H1 (cell line): ENCODE measurements around the gene MRPL11. TPM values are rescaled to one million over a fixed set of nuclear protein-coding genes. Genes with fewer than 3 reads are reported as not detected.

ENCODE experiments used
- CTCF ChIA-PET: fragments of 300-600 bp; sonication (Branson Sonifier 250); formaldehyde crosslinking; loops from one replicate; lab custom pipeline; 2021; ENCODE audit not compliant: partially characterized antibody; lab: Charles Lee
- POLR2A ChIA-PET: fragments of 300-600 bp; sonication (Branson Sonifier 250); formaldehyde crosslinking; loops from one replicate; lab custom pipeline; 2021; ENCODE audit warnings: inconsistent platforms; ENCODE audit not compliant: partially characterized antibody; lab: Charles Lee
- DNase-seq, 2 experiments: peaks; one replicate each; pipeline versions ENCODE4 v3.0.0 to v3.0.0-alpha.2; 2010 to 2022; ENCODE audit warnings: low spot score in 2 of 2, low read depth in 1 of 2, mixed read lengths in 1 of 2
- FAIRE-seq: peaks from 2 replicates; lab custom pipeline; 2011; peaks lifted over from hg19 to GRCh38; lab: Jason Lieb, UNC
- H2AFZ ChIP-seq: 2 replicates; pipeline ENCODE4 v1.8.1; 2012; ENCODE audit warnings: low read length, inconsistent platforms
- H2AK5ac ChIP-seq: 2 replicates; pipeline ENCODE4 v1.6.1; 2013; ENCODE audit warnings: low read depth, low read length
- H2BK120ac ChIP-seq: replicated peaks from 2 replicates; pipeline ENCODE3; 2013; ENCODE audit warnings: low read depth, low read length, inconsistent platforms
- H2BK12ac ChIP-seq: 2 replicates; pipeline ENCODE4 v1.6.1; 2013; ENCODE audit warnings: low read depth, low read length
- H2BK15ac ChIP-seq: 2 replicates; pipeline ENCODE4 v1.6.1; 2013; ENCODE audit warnings: low read length
- H2BK20ac ChIP-seq: 2 replicates; pipeline ENCODE4 v1.6.1; 2013; ENCODE audit warnings: low read length
- H2BK5ac ChIP-seq: 2 replicates; pipeline ENCODE4 v1.6.1; 2013; ENCODE audit warnings: low read depth, low read length
- H3K14ac ChIP-seq: 2 replicates; pipeline ENCODE4 v1.6.1; 2013; ENCODE audit warnings: inconsistent platforms; ENCODE audit not compliant: insufficient read length
- H3K18ac ChIP-seq: 2 replicates; pipeline ENCODE4 v1.6.1; 2013; ENCODE audit warnings: low read length; ENCODE audit errors: extremely low read depth
- H3K23ac ChIP-seq: 2 replicates; pipeline ENCODE4 v1.6.1; 2013; ENCODE audit warnings: inconsistent platforms; ENCODE audit not compliant: insufficient read length
- H3K23me2 ChIP-seq: 2 replicates; pipeline ENCODE4 v1.6.1; 2013; ENCODE audit warnings: low read depth, low read length
- H3K27ac ChIP-seq: 2 replicates; pipeline ENCODE4 v1.6.1; 2011; ENCODE audit warnings: low read depth, low read length, inconsistent platforms
- H3K27me3 ChIP-seq, 4 experiments: replicated peaks in 1 of 4; 1 replicate in 1 of 4; 2 replicates in 3 of 4; pipeline versions ENCODE4 v1.6.1 to v1.8.1; 2011 to 2013; ENCODE audit warnings: low read length in 3 of 4, mild to moderate bottlenecking in 3 of 4, inconsistent platforms in 2 of 4, mixed read lengths in 2 of 4, moderate library complexity in 1 of 4; ENCODE audit not compliant: control insufficient read depth in 3 of 4, insufficient read depth in 3 of 4; ENCODE audit errors: extremely low read depth in 1 of 4
- H3K36me3 ChIP-seq, 4 experiments: 2 replicates each; pipeline versions ENCODE4 v1.6.1 to v1.8.1; 2011 to 2013; ENCODE audit warnings: mild to moderate bottlenecking in 4 of 4, low read length in 3 of 4, moderate library complexity in 2 of 4, control low read depth in 1 of 4, inconsistent platforms in 1 of 4; ENCODE audit not compliant: insufficient read depth in 4 of 4, control insufficient read depth in 2 of 4
- H3K4ac ChIP-seq: replicated peaks from 2 replicates; pipeline ENCODE3; 2013; ENCODE audit warnings: low read length, low read depth, mixed read lengths, inconsistent platforms; ENCODE audit not compliant: insufficient read length
- H3K4me1 ChIP-seq, 4 experiments: replicated peaks in 1 of 4; 1 replicate in 1 of 4; 2 replicates in 3 of 4; pipeline versions ENCODE4 v1.6.1 to v1.8.1; 2011 to 2013; ENCODE audit warnings: low read length in 3 of 4, inconsistent platforms in 2 of 4, mixed read lengths in 1 of 4; ENCODE audit not compliant: insufficient read depth in 4 of 4, control insufficient read depth in 3 of 4
- H3K4me2 ChIP-seq, 2 experiments: 2 replicates each; pipeline versions ENCODE4 v1.6.1 to v1.8.1; 2011 to 2013; ENCODE audit warnings: low read depth in 2 of 2, low read length in 2 of 2, control low read depth in 1 of 2, inconsistent platforms in 1 of 2, mild to moderate bottlenecking in 1 of 2; ENCODE audit not compliant: insufficient read depth in 1 of 2
- H3K4me3 ChIP-seq, 4 experiments: fragments of 200-600, 300-600 bp in 1 of 4; sonication (generic), shearing (Covaris generic), sonication (Bioruptor Twin) in 1 of 4; 2 replicates each; pipeline versions ENCODE4 v1.5.1 to v1.8.1; 2011 to 2016; ENCODE audit warnings: low read length in 4 of 4, low read depth in 3 of 4, control low read depth in 2 of 4, inconsistent platforms in 2 of 4, mild to moderate bottlenecking in 2 of 4, mixed read lengths in 1 of 4, moderate library complexity in 1 of 4; ENCODE audit not compliant: insufficient read depth in 2 of 4; ENCODE audit errors: extremely low read depth in 1 of 4
- H3K56ac ChIP-seq: replicated peaks from 2 replicates; pipeline ENCODE3; 2013; ENCODE audit warnings: low read depth, mild to moderate bottlenecking, mixed read lengths, low read length, inconsistent platforms; ENCODE audit not compliant: insufficient read length
- H3K79me1 ChIP-seq: 2 replicates; pipeline ENCODE4 v1.6.1; 2013; ENCODE audit warnings: low read depth, low read length, control low read depth
- H3K79me2 ChIP-seq, 2 experiments: 2 replicates each; pipeline versions ENCODE4 v1.6.1 to v1.8.1; 2012 to 2013; ENCODE audit warnings: low read length in 2 of 2, mild to moderate bottlenecking in 2 of 2, inconsistent platforms in 1 of 2; ENCODE audit not compliant: insufficient read depth in 2 of 2, control insufficient read depth in 1 of 2
- H3K9ac ChIP-seq, 4 experiments: replicated peaks in 1 of 4; 1 replicate in 1 of 4; 2 replicates in 3 of 4; pipeline versions ENCODE4 v1.6.1 to v1.8.1; 2011 to 2013; ENCODE audit warnings: low read depth in 3 of 4, low read length in 3 of 4, control low read depth in 2 of 4, mild to moderate bottlenecking in 2 of 4, moderate library complexity in 2 of 4, inconsistent platforms in 1 of 4; ENCODE audit errors: extremely low read depth in 1 of 4
- H3K9me3 ChIP-seq, 2 experiments: 2 replicates each; pipeline versions ENCODE4 v1.6.1 to v1.8.1; 2012 to 2013; ENCODE audit warnings: mild to moderate bottlenecking in 2 of 2, moderate library complexity in 2 of 2, control low read depth in 1 of 2, inconsistent platforms in 1 of 2, low read depth in 1 of 2, low read length in 1 of 2, mixed read lengths in 1 of 2; ENCODE audit not compliant: insufficient read depth in 2 of 2
- H4K20me1 ChIP-seq, 2 experiments: replicated peaks in 1 of 2; 2 replicates each; pipeline versions ENCODE3 to v1.8.1; 2011 to 2013; ENCODE audit warnings: inconsistent platforms in 2 of 2, low read length in 2 of 2, mild to moderate bottlenecking in 1 of 2; ENCODE audit not compliant: insufficient read depth in 2 of 2, control insufficient read depth in 1 of 2
- H4K5ac ChIP-seq: 2 replicates; pipeline ENCODE4 v1.6.1; 2013; ENCODE audit warnings: low read length, low read depth, mixed read lengths, inconsistent platforms; ENCODE audit not compliant: insufficient read length
- H4K8ac ChIP-seq: 2 replicates; pipeline ENCODE4 v1.8.0; 2013; ENCODE audit warnings: mild to moderate bottlenecking, moderate library complexity, low read length, inconsistent platforms; ENCODE audit not compliant: insufficient read depth; ENCODE audit errors: extremely low read depth
- H4K91ac ChIP-seq: replicated peaks from 2 replicates; pipeline ENCODE3; 2013; ENCODE audit warnings: low read length, mixed read lengths, inconsistent platforms; ENCODE audit not compliant: insufficient read length
- ASH2L ChIP-seq: fragments of 200-600, 300-600 bp; sonication (generic); IDR thresholded peaks from one replicate; pipeline ENCODE4 v1.7.1; 2017; ENCODE audit warnings: low read length
- ATF2 ChIP-seq: IDR thresholded peaks from 2 replicates; pipeline ENCODE4 v1.6.1; 2012; ENCODE audit warnings: low read length, inconsistent platforms
- CBX8 ChIP-seq: fragments of 300-800, 300-1000 bp; sonication (generic); IDR thresholded peaks from 2 replicates; pipeline ENCODE4 v1.7.1; 2016; ENCODE audit warnings: low read depth, low read length, borderline replicate concordance
- CHD1 ChIP-seq: IDR thresholded peaks from 2 replicates; pipeline ENCODE4 v1.6.1; 2012; ENCODE audit warnings: low read depth, low read length, improper control_type of control experiment
- CREB1 ChIP-seq: IDR thresholded peaks from 2 replicates; pipeline ENCODE4 v1.6.1; 2012; ENCODE audit warnings: inconsistent platforms
- FOSL1 ChIP-seq: IDR thresholded peaks from 2 replicates; pipeline ENCODE4 v1.6.1; 2011; ENCODE audit warnings: mild to moderate bottlenecking, low read depth, low read length, moderate library complexity; ENCODE audit not compliant: insufficient read depth
- GABPA ChIP-seq: IDR thresholded peaks from 2 replicates; pipeline ENCODE4 v1.6.1; 2011; ENCODE audit warnings: mild to moderate bottlenecking, low read length, moderate library complexity, borderline replicate concordance; ENCODE audit not compliant: insufficient read depth
- POLR2A ChIP-seq, 2 experiments: IDR thresholded peaks; 1 replicate in 1 of 2; 2 replicates in 1 of 2; pipeline ENCODE4 v1.6.1; 2011; ENCODE audit warnings: low read depth in 2 of 2, low read length in 2 of 2, mild to moderate bottlenecking in 2 of 2; ENCODE audit errors: control extremely low read depth in 1 of 2
- POLR2AphosphoS5 ChIP-seq: IDR thresholded peaks from 2 replicates; pipeline ENCODE4 v1.6.1; 2011; ENCODE audit warnings: low read depth, low read length
- POU5F1 ChIP-seq: IDR thresholded peaks from 2 replicates; pipeline ENCODE4 v1.6.1; 2011; ENCODE audit warnings: low read depth, mild to moderate bottlenecking, low read length, moderate library complexity
- RBBP5 ChIP-seq: IDR thresholded peaks from 2 replicates; pipeline ENCODE4 v1.7.1; 2012; ENCODE audit warnings: low read depth, mild to moderate bottlenecking, inconsistent platforms, low read length, moderate library complexity, borderline replicate concordance
- RXRA ChIP-seq: IDR thresholded peaks from 2 replicates; pipeline ENCODE4 v1.6.1; 2011; ENCODE audit warnings: low read depth, mild to moderate bottlenecking, low read length, moderate library complexity; ENCODE audit not compliant: insufficient read depth
- SRF ChIP-seq: IDR thresholded peaks from 2 replicates; pipeline ENCODE4 v1.6.1; 2011; ENCODE audit warnings: mild to moderate bottlenecking, low read depth, low read length, moderate library complexity
- WGBS, 2 experiments: shearing (Covaris generic) in 1 of 2; methylation state at CpG; one replicate each; pipeline versions ENCODE4 v1.1.6 to v1.1.7; 2013 to 2015; ENCODE audit warnings: low lambda C conversion rate in 2 of 2, mixed read lengths in 2 of 2, inconsistent platforms in 1 of 2, low coverage in 1 of 2, missing lambda C conversion rate in 1 of 2; ENCODE audit not compliant: insufficient replicate concordance in 2 of 2, insufficient coverage in 1 of 2, insufficient read length in 1 of 2; ENCODE audit errors: extremely low coverage in 1 of 2, missing lambda C conversion rate in 1 of 2; 5-methylcytosine and 5-hydroxymethylcytosine counted together
- polyA plus RNA-seq, 7 experiments: library from polyadenylated mRNA; depleted of rRNA in 3 of 7; stranded (reverse) in 5 of 7; unstranded in 2 of 7; fragments of >200 nt in 5 of 7; fragments of 200-250 nt in 2 of 7; gene quantifications; 1 replicate in 5 of 7; 2 replicates in 1 of 7; 4 replicates in 1 of 7; pipeline versions ENCODE4 v1.2.1 to v1.2.3, GENCODE V29; 2011 to 2013; ENCODE audit warnings: missing spikeins in 2 of 7, mixed read lengths in 2 of 7
- total RNA-seq: library from RNA; stranded (reverse); fragmentation: NEBNext Ultra II Directional; extraction: Animal tissue kit (Norgen Biotek cat#: 25700); gene quantifications from 2 replicates; pipeline ENCODE4 v1.2.1, GENCODE V29; 2021

Gene MRPL11
- total and polyA plus RNA-seq, 2 of the 8 experiments (the other 6 are each of a cell fraction or from before 2014, with no cell fraction given): 105 to 141 TPM

GRCh38 chr11:66412110-66412509 is 26.5 kb downstream of the MRPL11 start:
- H3K4ac ChIP-seq: no peak overlapping the region
- no peak overlapping the region for H3K27ac ChIP-seq
- no peak overlapping the region for H3K18ac ChIP-seq
- peaks cover 2% of the 10 kb centered on the region; the same call in 1 of the 2 replicates for H3K23me2 ChIP-seq
- no peak overlapping the region for H2BK12ac ChIP-seq
- DNase-seq (no peak), FAIRE-seq (no peak)
- no peak overlapping the region for H3K4me2 ChIP-seq
- H2BK5ac ChIP-seq: no peak overlapping the region; the same call in 1 of the 2 replicates
- no peak overlapping the region for H3K9ac ChIP-seq
- H4K8ac ChIP-seq: no peak overlapping the region
- H3K79me2 ChIP-seq: no peaks in the 10 kb centered on the region
- peak overlapping the region; percentile 7 for H4K91ac ChIP-seq
- H3K27me3 ChIP-seq: peaks cover 0 to 5% (median 2%) of the 10 kb centered on the region in 4 experiments; a peak in 3 of 7 replicates
- H4K20me1 ChIP-seq: no peaks in the 10 kb centered on the region
- no peak overlapping the region for H2AFZ ChIP-seq
- 0 out of 2 replicates have a peak overlapping the region, but pooled peaks have one; percentile 53 for H2BK20ac ChIP-seq
- H3K56ac ChIP-seq: no peak overlapping the region
- no peak overlapping the region for H4K5ac ChIP-seq
- ChIA-PET POLR2A (interaction anchor here (0.8 to 7.7 kb wide), 4 partner anchors 10 to 68 kb away, joined by 4 to 78 read pairs (median 4); partner anchors contain the start of genes DPP3 and NPAS4), CTCF (interaction anchor here (0.6 to 9.7 kb wide), 8 partner anchors 9 to 111 kb away, joined by 3 to 202 read pairs (median 8); partner anchors contain the start of genes MRPL11 and NPAS4)
- H3K79me1 ChIP-seq: no peaks in the 10 kb centered on the region
- no peak overlapping the region for H2BK15ac ChIP-seq
- no peaks in the 10 kb centered on the region for H3K36me3 ChIP-seq
- 95% methylated on average over 7 of the region's 7 CpGs; no CpG with 5 or more reads in 1 of the 2 experiments for whole genome bisulfite sequencing, 2 experiments
- H2AK5ac ChIP-seq: no peak overlapping the region
- H3K4me3 ChIP-seq: no peak overlapping the region
- H3K14ac ChIP-seq: no peak overlapping the region
- no peak overlapping the region for H2BK120ac ChIP-seq
- peaks cover 7 to 30% (median 23%) of the 10 kb centered on the region in 4 experiments for H3K4me1 ChIP-seq
- no peak overlapping the region for H3K23ac ChIP-seq
- no peaks in the 10 kb centered on the region for H3K9me3 ChIP-seq
- TF ChIP-seq SRF (no peak), CBX8 (no peak), ATF2 (no peak), POLR2AphosphoS5 (no peak), ASH2L (no peak), POU5F1 (no peak), GABPA (no peak), CREB1 (no peak), FOSL1 (no peak), CHD1 (no peak), RBBP5 (no peak), POLR2A (IDR thresholded peaks at IDR 0.05; ENCODE audit: control extremely low read depth in 1 of 2, low read depth in 2 of 2, low read length in 2 of 2) (no peak), RXRA (no peak)
